ENCODE results near the gene KLF16. TPM values are rescaled to one million over a fixed set of nuclear protein-coding genes. Genes with fewer than 3 reads are reported as not detected.
"Not testable (repeated sequence)": the region's sequence is repeated elsewhere in the genome, so short reads cannot be mapped to it uniquely, and the experiment has no call there.

Gene KLF16
- total RNA-seq, 1 experiment from 2014 or later = 26.7 TPM

DNA sequence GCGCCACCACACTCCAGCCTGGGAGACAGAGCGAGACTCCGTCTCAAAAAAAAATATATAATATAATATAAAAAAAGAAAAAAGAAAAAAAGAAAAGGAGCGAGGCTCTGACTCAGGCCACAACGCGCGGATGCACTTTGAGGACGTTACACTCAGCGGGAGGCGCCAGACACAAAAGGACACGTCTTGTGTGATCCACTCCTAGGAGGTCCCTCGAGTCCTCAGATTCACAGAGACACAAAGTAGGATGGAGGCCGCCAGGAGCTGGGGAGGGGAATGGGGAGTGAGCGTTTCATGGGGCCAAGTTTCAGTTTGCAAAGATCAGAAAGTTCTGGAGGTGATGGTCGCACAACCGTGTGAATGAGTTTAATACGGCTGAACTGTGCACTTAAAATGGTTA is 30.4 kb upstream of the KLF16 start:
- TF ChIP-seq EZH2 (IDR thresholded peaks at IDR 0.05; ENCODE audit: low read depth) = no peak
- TF ChIP-seq, protein P1, sequence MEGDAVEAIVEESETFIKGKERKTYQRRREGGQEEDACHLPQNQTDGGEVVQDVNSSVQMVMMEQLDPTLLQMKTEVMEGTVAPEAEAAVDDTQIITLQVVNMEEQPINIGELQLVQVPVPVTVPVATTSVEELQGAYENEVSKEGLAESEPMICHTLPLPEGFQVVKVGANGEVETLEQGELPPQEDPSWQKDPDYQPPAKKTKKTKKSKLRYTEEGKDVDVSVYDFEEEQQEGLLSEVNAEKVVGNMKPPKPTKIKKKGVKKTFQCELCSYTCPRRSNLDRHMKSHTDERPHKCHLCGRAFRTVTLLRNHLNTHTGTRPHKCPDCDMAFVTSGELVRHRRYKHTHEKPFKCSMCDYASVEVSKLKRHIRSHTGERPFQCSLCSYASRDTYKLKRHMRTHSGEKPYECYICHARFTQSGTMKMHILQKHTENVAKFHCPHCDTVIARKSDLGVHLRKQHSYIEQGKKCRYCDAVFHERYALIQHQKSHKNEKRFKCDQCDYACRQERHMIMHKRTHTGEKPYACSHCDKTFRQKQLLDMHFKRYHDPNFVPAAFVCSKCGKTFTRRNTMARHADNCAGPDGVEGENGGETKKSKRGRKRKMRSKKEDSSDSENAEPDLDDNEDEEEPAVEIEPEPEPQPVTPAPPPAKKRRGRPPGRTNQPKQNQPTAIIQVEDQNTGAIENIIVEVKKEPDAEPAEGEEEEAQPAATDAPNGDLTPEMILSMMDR (conservative IDR thresholded peaks at IDR 0.05) = no peak
- H3F3A ChIP-seq (ENCODE audit: insufficient read depth, low read depth) = peaks cover 12% of the 10 kb centered on the region; the same call in 1 of the 2 replicates
- intact Hi-C loops (cut with micrococcal nuclease; ENCODE audit: unreplicated experiment) = no loop called here
- no TSS peak for BruUV-seq (replicated peaks)
- H3K4me1 ChIP-seq (replicated peaks; ENCODE audit: insufficient read depth) = no peaks in the 10 kb centered on the region
- H4K20me1 ChIP-seq (ENCODE audit: insufficient read depth) = no peaks in the 10 kb centered on the region
- no peaks in the 10 kb centered on the region for H3K79me2 ChIP-seq (ENCODE audit: low read depth)
- H3K9me2 ChIP-seq (ENCODE audit: insufficient read depth) = no peaks in the 10 kb centered on the region
- POLR2A ChIA-PET (ENCODE audit: unreplicated experiment) = no interaction called here
- no peaks in the 10 kb centered on the region for H3K27me3 ChIP-seq (ENCODE audit: insufficient read depth, low read depth)
- H3K4me2 ChIP-seq = no peak overlapping the region
- H3K4me3 ChIP-seq = no peak overlapping the region
- CTCF ChIA-PET = interaction anchor here (0.6 kb wide), 1 partner anchor 480 kb away, joined by 5 read pairs; no protein-coding TSS in a partner anchor
- H3K36me3 ChIP-seq (ENCODE audit: low read depth) = no peaks in the 10 kb centered on the region
- H3K9me3 ChIP-seq (ENCODE audit: insufficient read depth, low read depth) = no peaks in the 10 kb centered on the region
- no peak overlapping the region for H3K27ac ChIP-seq
- H2AFZ ChIP-seq = no peak overlapping the region
- DNase-seq = no peak

DNA sequence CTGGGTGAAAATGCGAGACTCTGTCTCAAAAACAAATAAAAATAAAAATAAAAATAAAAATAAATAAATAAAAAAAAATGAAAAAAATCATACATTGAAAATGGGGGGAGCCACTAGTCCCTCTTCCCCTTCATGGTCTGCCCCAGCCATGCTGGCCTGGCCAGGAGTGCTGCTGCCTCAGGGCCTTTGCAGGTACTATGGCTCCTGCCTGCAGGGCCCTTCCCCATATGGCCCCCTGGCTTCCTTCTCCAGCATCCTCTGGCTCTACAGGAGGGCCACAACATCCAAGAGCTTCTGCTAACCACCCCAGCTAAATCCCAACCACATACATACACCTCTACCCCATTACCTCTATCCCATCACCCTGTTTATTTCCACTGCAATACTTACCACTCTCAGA is 26.5 kb upstream of the KLF16 start:
- intact Hi-C loops (cut with micrococcal nuclease; ENCODE audit: unreplicated experiment) = no loop called here
- H3K4me2 ChIP-seq = no peak overlapping the region
- no peaks in the 10 kb centered on the region for H3K9me2 ChIP-seq (ENCODE audit: insufficient read depth)
- no peaks in the 10 kb centered on the region for H3F3A ChIP-seq (ENCODE audit: insufficient read depth, low read depth)
- BruUV-seq (replicated peaks) = no TSS peak
- TF ChIP-seq EZH2 (IDR thresholded peaks at IDR 0.05; ENCODE audit: low read depth) = no peak
- TF ChIP-seq, protein P1 (conservative IDR thresholded peaks at IDR 0.05) = no peak
- no peaks in the 10 kb centered on the region for H3K4me1 ChIP-seq (replicated peaks; ENCODE audit: insufficient read depth)
- CTCF ChIA-PET = no interaction called here
- H3K36me3 ChIP-seq (ENCODE audit: low read depth) = no peaks in the 10 kb centered on the region
- DNase-seq = no peak
- no peak overlapping the region for H2AFZ ChIP-seq
- H4K20me1 ChIP-seq (ENCODE audit: insufficient read depth) = no peaks in the 10 kb centered on the region
- peaks cover under 1% of the 10 kb centered on the region; the same call in 1 of the 2 replicates for H3K79me2 ChIP-seq (ENCODE audit: low read depth)
- no peak overlapping the region for H3K27ac ChIP-seq
- POLR2A ChIA-PET (ENCODE audit: unreplicated experiment) = no interaction called here
- no peaks in the 10 kb centered on the region for H3K9me3 ChIP-seq (ENCODE audit: insufficient read depth, low read depth)
- no peaks in the 10 kb centered on the region for H3K27me3 ChIP-seq (ENCODE audit: insufficient read depth, low read depth)
- no peak overlapping the region for H3K4me3 ChIP-seq

DNA sequence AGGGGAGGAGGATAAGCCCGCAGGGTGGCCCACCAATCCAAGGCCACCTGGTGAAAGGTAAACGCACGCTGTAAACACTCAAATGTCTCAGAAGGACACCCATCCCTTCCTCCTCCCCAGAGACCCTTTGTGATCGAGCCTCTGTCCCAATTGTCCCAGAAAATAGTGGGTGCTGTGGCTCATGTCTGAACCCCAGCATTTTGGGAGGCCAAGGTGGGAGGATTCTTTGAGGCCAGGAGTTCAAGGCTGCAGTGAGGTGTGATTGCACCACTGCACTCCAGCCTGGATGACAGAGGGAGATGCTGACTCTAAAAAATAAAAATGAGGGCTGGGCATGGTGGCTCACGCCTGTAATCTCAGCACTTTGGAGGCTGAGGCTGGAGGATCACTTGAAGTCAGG is 25.0 kb upstream of the KLF16 start:
- Histone ChIP-seq H3K9me3 (ENCODE audit: insufficient read depth, low read depth) (no peaks in the 10 kb centered on the region), H3K27me3 (ENCODE audit: insufficient read depth, low read depth) (no peaks in the 10 kb centered on the region), H3K36me3 (ENCODE audit: low read depth) (no peaks in the 10 kb centered on the region), H3K4me3 (no peak overlapping the region), H3K4me2 (no peak overlapping the region), H3K4me1 (replicated peaks; ENCODE audit: insufficient read depth) (peaks cover 6% of the 10 kb centered on the region; the same call in 1 of the 2 replicates), H3K27ac (no peak overlapping the region), H3K79me2 (ENCODE audit: low read depth) (peaks cover 16% of the 10 kb centered on the region), H3K9me2 (ENCODE audit: insufficient read depth) (no peaks in the 10 kb centered on the region), H3F3A (ENCODE audit: insufficient read depth, low read depth) (no peaks in the 10 kb centered on the region), H4K20me1 (ENCODE audit: insufficient read depth) (peaks cover 4% of the 10 kb centered on the region; the same call in 1 of the 2 replicates), H2AFZ (no peak overlapping the region)
- TF ChIP-seq, protein P1 (conservative IDR thresholded peaks at IDR 0.05) = no peak
- no peak for TF ChIP-seq EZH2 (IDR thresholded peaks at IDR 0.05; ENCODE audit: low read depth)
- intact Hi-C loops (cut with micrococcal nuclease; ENCODE audit: unreplicated experiment) = no loop called here
- ChIA-PET POLR2A (ENCODE audit: unreplicated experiment) (no interaction called here), CTCF (no interaction called here)
- DNase-seq = no peak
- no TSS peak for BruUV-seq (replicated peaks)

DNA sequence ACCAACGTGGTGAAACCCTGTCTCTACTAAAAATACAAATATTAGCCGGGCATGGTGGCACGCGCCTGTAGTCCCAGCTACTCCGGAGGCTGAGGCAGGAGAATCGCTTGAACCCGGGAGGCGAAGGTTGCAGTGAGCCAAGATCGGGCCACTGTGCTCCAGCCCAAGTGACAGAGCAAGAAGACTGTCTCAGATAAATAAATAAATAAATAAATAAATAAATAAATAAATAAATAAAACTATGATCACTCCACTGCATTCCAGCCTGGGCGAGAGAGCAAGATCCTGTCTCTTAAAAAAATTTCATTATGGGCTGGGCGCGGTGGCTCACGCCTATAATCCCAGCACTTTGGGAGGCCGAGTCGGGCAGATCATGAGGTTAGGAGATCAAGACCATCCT is 23.0 kb upstream of the KLF16 start:
- H3K79me2 ChIP-seq (ENCODE audit: low read depth) = peaks cover 31% of the 10 kb centered on the region
- H3K36me3 ChIP-seq (ENCODE audit: low read depth); H3K9me2 ChIP-seq (ENCODE audit: insufficient read depth); H3F3A ChIP-seq (ENCODE audit: insufficient read depth, low read depth); H3K4me2 ChIP-seq; POLR2A ChIA-PET (ENCODE audit: unreplicated experiment); H3K4me3 ChIP-seq; H3K9me3 ChIP-seq (ENCODE audit: insufficient read depth, low read depth); H3K27ac ChIP-seq; BruUV-seq (replicated peaks); H4K20me1 ChIP-seq (ENCODE audit: insufficient read depth); intact Hi-C loops (cut with micrococcal nuclease; ENCODE audit: unreplicated experiment); CTCF ChIA-PET; H3K4me1 ChIP-seq (replicated peaks; ENCODE audit: insufficient read depth); DNase-seq; H3K27me3 ChIP-seq (ENCODE audit: insufficient read depth, low read depth); H2AFZ ChIP-seq: not testable (repeated sequence)

DNA sequence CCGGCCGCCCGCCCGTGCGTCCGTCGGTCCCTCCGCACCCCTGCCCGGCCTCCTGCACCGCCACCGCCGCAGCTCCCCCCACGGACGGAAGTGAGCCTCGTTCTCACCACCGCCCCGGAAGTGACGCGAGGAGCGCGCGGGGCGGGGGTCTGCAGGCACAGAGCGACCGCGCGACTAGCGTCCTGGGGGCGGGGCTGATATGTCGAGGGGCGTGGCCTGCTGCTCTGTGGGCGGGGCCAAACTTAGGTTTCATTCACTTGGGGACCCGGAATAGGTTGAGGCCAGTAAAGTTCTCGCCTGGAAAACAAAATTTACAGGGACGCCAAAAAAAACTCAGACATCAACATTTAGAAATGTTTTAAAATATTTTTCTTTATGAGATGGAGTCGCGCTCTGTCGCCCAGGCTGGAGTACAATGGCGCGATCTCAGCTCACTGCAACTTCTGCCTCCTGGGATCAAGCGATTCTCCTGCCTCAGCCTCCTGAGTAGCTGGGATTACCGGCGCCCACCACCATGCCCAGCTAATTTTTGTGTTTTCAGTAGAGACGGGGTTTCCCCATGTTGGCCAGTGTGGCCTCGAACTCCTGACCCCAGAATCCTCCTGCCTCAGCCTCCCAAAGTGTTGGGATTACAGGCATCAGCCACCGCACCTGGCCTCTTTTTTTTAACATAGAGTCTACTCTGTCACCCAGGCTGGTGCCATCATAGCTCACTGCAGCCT is 22.2 kb upstream of the KLF16 start, which contains the start of gene ABHD17A:
ABHD17A (minus strand) TSS at position 99 of the 722 bp plus-strand sequence. CDS start 3,930 bp downstream, outside the sequence.
- CTCF ChIA-PET = interaction anchor here (0.6 to 1.4 kb wide), 3 partner anchors 12 to 210 kb away, joined by 5 to 10 read pairs (median 8); no protein-coding TSS in a partner anchor
- H3K9me2 ChIP-seq (ENCODE audit: insufficient read depth); BruUV-seq (replicated peaks); H4K20me1 ChIP-seq (ENCODE audit: insufficient read depth); H3K27ac ChIP-seq; H2AFZ ChIP-seq; intact Hi-C loops (cut with micrococcal nuclease; ENCODE audit: unreplicated experiment); H3F3A ChIP-seq (ENCODE audit: insufficient read depth, low read depth); H3K27me3 ChIP-seq (ENCODE audit: insufficient read depth, low read depth); H3K9me3 ChIP-seq (ENCODE audit: insufficient read depth, low read depth); H3K36me3 ChIP-seq (ENCODE audit: low read depth); H3K4me1 ChIP-seq (replicated peaks; ENCODE audit: insufficient read depth): not testable (repeated sequence)
- Histone ChIP-seq H3K4me2 (peak within 1 kb of the TSS; percentile 91), H3K79me2 (ENCODE audit: low read depth) (peaks cover 31% of the 10 kb centered on the region), H3K4me3 (peak within 1 kb of the TSS; percentile 73)
- peak; percentile 73 to 82 for DNase-seq
- POLR2A ChIA-PET (ENCODE audit: unreplicated experiment) = interaction anchor here (0.6 to 0.9 kb wide), 4 partner anchors 9 to 648 kb away, joined by 3 to 16 read pairs (median 4); no protein-coding TSS in a partner anchor

Data from PC-9 (cell line).